Activated CD4-positive, alpha-beta T cell treated with anti-CD3 and anti-CD28 coated beads, Interleukin-2, amount 10 ng/mL, durations not matched to agents 7 days and 5 days (primary cell): ENCODE data around the gene SYNGAP1. TPM values are rescaled to one million over a fixed set of nuclear protein-coding genes. Genes with fewer than 3 reads are reported as not detected.
"Not testable (repeated sequence)": the region's sequence is repeated elsewhere in the genome, so short reads cannot be mapped to it uniquely, and the experiment has no call there.

ENCODE experiments used
- CTCF ChIA-PET: fragments of 350-600 bp; sonication (Branson Sonifier 250); formaldehyde crosslinking; loops from one replicate; lab custom pipeline; 2021; ENCODE audit warnings: antibody characterized with exemption; lab: Charles Lee
- POLR2A ChIA-PET: fragments of 350-600 bp; sonication (Branson Sonifier 250); formaldehyde crosslinking; loops from one replicate; lab custom pipeline; 2021; ENCODE audit warnings: antibody characterized with exemption; lab: Charles Lee
- DNase-seq: peaks from one replicate; pipeline ENCODE4 v3.0.0-alpha.2; 2020
- H3K27ac Mint-ChIP-seq: one replicate; pipeline ENCODE4 v1.8.0; 2021; ENCODE audit warnings: mild to moderate bottlenecking, moderate library complexity, mixed read lengths
- H3K27me3 Mint-ChIP-seq: one replicate; pipeline ENCODE4 v1.8.0; 2021; ENCODE audit warnings: mixed read lengths
- H3K36me3 Mint-ChIP-seq: one replicate; pipeline ENCODE4 v1.8.0; 2021; ENCODE audit warnings: low read depth, mixed read lengths
- H3K4me1 Mint-ChIP-seq: one replicate; pipeline ENCODE4 v1.8.0; 2021; ENCODE audit warnings: mixed read lengths
- H3K4me3 Mint-ChIP-seq: one replicate; pipeline ENCODE4 v1.8.0; 2021; ENCODE audit warnings: mild to moderate bottlenecking, moderate library complexity, mixed read lengths
- H3K9me3 Mint-ChIP-seq: one replicate; pipeline ENCODE4 v1.8.0; 2021; ENCODE audit warnings: mixed read lengths
- total RNA-seq, 2 experiments: library from RNA; stranded (reverse); gene quantifications; one replicate each; pipeline ENCODE4 v1.2.3, GENCODE V29; 2021

The SYNGAP1 gene
- total RNA-seq, 2 experiments from 2014 or later = 42.9 to 44.9 TPM

GRCh38 chr6:33390173-33390572 lies 29.7 kb upstream of the SYNGAP1 start:
- no peak for DNase-seq
- Mint-ChIP-seq H3K4me1 (peaks cover 34% of the 10 kb centered on the region), H3K27me3 (no peaks in the 10 kb centered on the region), H3K27ac (peak overlapping the region; percentile 94), H3K36me3 (peaks cover 26% of the 10 kb centered on the region), H3K4me3 (peak overlapping the region; percentile 95), H3K9me3 (no peaks in the 10 kb centered on the region)
- ChIA-PET CTCF (interaction anchor here (0.8 to 1.3 kb wide), 11 partner anchors 9 to 78 kb away, joined by 3 to 8 read pairs (median 4); partner anchors contain the start of gene CUTA), POLR2A (no interaction called here)

GRCh38 chr6:33390767-33391277 lies 29.0 kb upstream of the SYNGAP1 start:
- CTCF ChIA-PET = interaction anchor here (0.5 to 1.3 kb wide), 17 partner anchors 10 to 112 kb away, joined by 3 to 8 read pairs (median 3); partner anchors contain the start of gene CUTA
- H3K36me3 Mint-ChIP-seq = peaks cover 31% of the 10 kb centered on the region
- POLR2A ChIA-PET = interaction anchor here (0.7 kb wide), 1 partner anchor 126 kb away, joined by 3 read pairs; no protein-coding TSS in a partner anchor
- peak overlapping the region; percentile 94 for H3K27ac Mint-ChIP-seq
- H3K27me3 Mint-ChIP-seq = no peaks in the 10 kb centered on the region
- peak overlapping the region; percentile 95 for H3K4me3 Mint-ChIP-seq
- no peaks in the 10 kb centered on the region for H3K9me3 Mint-ChIP-seq
- DNase-seq = no peak
- peaks cover 39% of the 10 kb centered on the region for H3K4me1 Mint-ChIP-seq

- H3K9me3 Mint-ChIP-seq = no peaks in the 10 kb centered on the region
- POLR2A ChIA-PET = interaction anchor here (0.6 to 0.7 kb wide), 2 partner anchors 24 to 127 kb away, joined by 3 read pairs; no protein-coding TSS in a partner anchor
- H3K4me1 Mint-ChIP-seq = peaks cover 45% of the 10 kb centered on the region
- peak within 1 kb of the TSS; percentile 94 for H3K27ac Mint-ChIP-seq
- H3K36me3 Mint-ChIP-seq = peaks cover 35% of the 10 kb centered on the region
- peak; percentile 99 for DNase-seq
- no peaks in the 10 kb centered on the region for H3K27me3 Mint-ChIP-seq
- CTCF ChIA-PET = interaction anchor here (0.6 to 1.3 kb wide), 15 partner anchors 10 to 252 kb away, joined by 3 to 8 read pairs (median 4); partner anchors contain the start of gene CUTA
- H3K4me3 Mint-ChIP-seq = peak within 1 kb of the TSS; percentile 95
Measured at GRCh38 chr6:33391278-33391921, 28.5 kb upstream of the SYNGAP1 start, which contains the start of gene KIFC1. TSS of gene KIFC1 (plus strand) at chr6:33391823. CDS start at chr6:33391986, 163 bp downstream.

DNA sequence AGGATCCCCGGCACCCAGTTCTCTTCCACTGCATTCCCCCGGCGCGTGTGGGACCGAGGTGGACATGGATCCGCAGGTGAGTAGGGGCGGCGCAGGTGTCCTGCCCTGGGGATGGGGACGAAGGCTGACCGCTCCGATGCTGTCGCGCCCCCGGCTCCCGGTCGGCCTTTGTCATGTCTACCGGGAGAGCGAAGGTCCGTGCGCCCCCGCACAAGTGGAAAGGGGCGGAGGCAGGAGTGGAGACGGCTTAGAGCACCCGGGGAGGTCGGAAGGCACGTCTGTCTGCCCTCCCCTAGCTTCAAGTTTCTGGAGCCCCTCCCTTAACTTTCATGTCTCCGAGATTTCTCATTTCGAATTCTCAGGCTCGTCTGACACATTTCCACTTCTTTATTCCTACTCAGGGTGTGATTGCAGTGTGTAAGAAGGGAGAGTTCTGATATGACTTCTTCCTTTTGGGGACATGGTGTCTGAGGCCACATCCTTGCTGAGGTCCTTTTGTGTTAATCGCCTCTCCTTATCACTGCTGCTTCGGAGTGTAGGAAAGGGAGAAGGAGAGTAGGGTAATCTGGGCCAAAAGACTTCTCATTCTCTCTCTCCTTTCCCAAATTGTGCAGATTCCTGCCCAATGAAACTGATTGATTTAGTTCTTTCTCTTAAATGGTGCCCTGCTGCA lies 27.8 kb upstream of the SYNGAP1 start:
- ChIA-PET CTCF (interaction anchor here (0.6 to 1.1 kb wide), 3 partner anchors 14 to 253 kb away, joined by 4 read pairs; no protein-coding TSS in a partner anchor), POLR2A (interaction anchor here (0.6 kb wide), 2 partner anchors 24 to 51 kb away, joined by 3 read pairs; no protein-coding TSS in a partner anchor)
- Mint-ChIP-seq H3K36me3 (peaks cover 36% of the 10 kb centered on the region), H3K27ac (peak overlapping the region; percentile 94), H3K9me3 (no peaks in the 10 kb centered on the region), H3K4me3 (peak overlapping the region; percentile 95), H3K4me1 (peaks cover 45% of the 10 kb centered on the region), H3K27me3 (no peaks in the 10 kb centered on the region)
- DNase-seq = peak; percentile 39

- peaks cover 50% of the 10 kb centered on the region for H3K4me1 Mint-ChIP-seq
- DNase-seq = no peak
- ChIA-PET POLR2A (interaction anchor here (0.6 kb wide), 1 partner anchor 51 kb away, joined by 3 read pairs; no protein-coding TSS in a partner anchor), CTCF (interaction anchor here (1.0 to 1.1 kb wide), 2 partner anchors 13 to 33 kb away, joined by 4 read pairs; no protein-coding TSS in a partner anchor)
- H3K27me3 Mint-ChIP-seq = no peaks in the 10 kb centered on the region
- H3K36me3 Mint-ChIP-seq = peaks cover 40% of the 10 kb centered on the region
- peak overlapping the region; percentile 94 for H3K27ac Mint-ChIP-seq
- H3K9me3 Mint-ChIP-seq = no peaks in the 10 kb centered on the region
- H3K4me3 Mint-ChIP-seq = peak overlapping the region; percentile 95
Measured at GRCh38 chr6:33392595-33392948, 27.3 kb upstream of the SYNGAP1 start.

- Mint-ChIP-seq H3K27ac (peak overlapping the region; percentile 94), H3K4me3 (peak overlapping the region; percentile 95), H3K36me3 (peaks cover 44% of the 10 kb centered on the region), H3K27me3 (no peaks in the 10 kb centered on the region), H3K9me3 (no peaks in the 10 kb centered on the region), H3K4me1 (peaks cover 54% of the 10 kb centered on the region)
- ChIA-PET POLR2A (no interaction called here), CTCF (interaction anchor here (1.0 kb wide), 1 partner anchor 32 kb away, joined by 4 read pairs; no protein-coding TSS in a partner anchor)
- DNase-seq = no peak
Measured at GRCh38 chr6:33392979-33393378, 26.9 kb upstream of the SYNGAP1 start.

DNA sequence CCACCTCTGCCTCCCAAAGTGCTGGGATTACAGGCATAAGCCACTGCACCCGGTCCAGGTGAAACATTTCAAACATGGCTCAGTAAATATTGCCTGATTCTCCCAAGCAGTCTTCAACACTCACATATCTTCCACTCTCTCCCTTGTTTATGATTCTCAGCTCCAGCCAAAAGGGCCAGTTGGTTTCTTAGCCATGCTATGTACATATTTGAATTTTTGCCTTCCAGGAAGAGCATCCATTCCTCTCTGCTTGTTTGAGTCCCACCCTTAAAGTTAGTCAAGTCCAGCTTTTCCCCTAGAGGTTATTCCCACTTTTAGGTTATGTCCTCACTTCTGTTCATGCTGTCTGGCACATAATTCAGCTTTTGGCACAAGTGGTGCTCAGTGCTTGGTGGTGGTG lies 22.3 kb upstream of the SYNGAP1 start:
- ChIA-PET POLR2A (no interaction called here), CTCF (interaction anchor here (0.5 to 1.6 kb wide), 2 partner anchors 13 to 1252 kb away, joined by 3 to 5 read pairs; no protein-coding TSS in a partner anchor)
- DNase-seq = no peak
- H3K4me3 Mint-ChIP-seq = no peak overlapping the region
- peaks cover 46% of the 10 kb centered on the region for H3K4me1 Mint-ChIP-seq
- no peaks in the 10 kb centered on the region for H3K27me3 Mint-ChIP-seq
- H3K36me3 Mint-ChIP-seq = peaks cover 66% of the 10 kb centered on the region
- H3K9me3 Mint-ChIP-seq = no peaks in the 10 kb centered on the region
- H3K27ac Mint-ChIP-seq = no peak overlapping the region

GRCh38 chr6:33398601-33399000 lies 21.3 kb upstream of the SYNGAP1 start:
- H3K9me3 Mint-ChIP-seq, DNase-seq, POLR2A ChIA-PET, H3K27me3 Mint-ChIP-seq, H3K4me3 Mint-ChIP-seq: not testable (repeated sequence)
- Mint-ChIP-seq H3K4me1 (peaks cover 42% of the 10 kb centered on the region), H3K27ac (peak overlapping the region; percentile 36), H3K36me3 (peaks cover 68% of the 10 kb centered on the region)
- CTCF ChIA-PET = interaction anchor here (1.6 kb wide), 1 partner anchor 11 kb away, joined by 3 read pairs; no protein-coding TSS in a partner anchor

DNA sequence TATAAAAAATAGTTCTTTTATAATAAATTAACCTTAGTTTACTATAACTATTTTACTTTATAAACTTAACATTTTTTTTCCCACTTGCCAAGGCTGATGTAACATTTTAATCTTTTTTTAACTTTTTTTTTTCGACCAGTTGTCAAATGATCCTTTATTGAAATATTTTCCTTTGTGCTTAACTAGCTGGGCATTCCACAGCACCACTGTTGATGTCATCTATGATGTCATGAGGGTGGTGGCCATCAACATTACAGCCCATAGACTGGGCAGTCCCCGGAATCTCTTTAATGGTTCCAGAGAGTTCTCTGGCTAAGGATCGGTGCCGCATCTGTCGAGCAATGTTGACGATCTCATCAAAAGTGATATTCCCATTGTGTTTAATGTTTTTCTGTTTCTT lies 20.0 kb upstream of the SYNGAP1 start:
- H3K9me3 Mint-ChIP-seq, CTCF ChIA-PET, POLR2A ChIA-PET, DNase-seq, H3K27me3 Mint-ChIP-seq, H3K27ac Mint-ChIP-seq, H3K4me3 Mint-ChIP-seq: not testable (repeated sequence)
- peaks cover 68% of the 10 kb centered on the region for H3K36me3 Mint-ChIP-seq
- H3K4me1 Mint-ChIP-seq = peaks cover 41% of the 10 kb centered on the region

DNA sequence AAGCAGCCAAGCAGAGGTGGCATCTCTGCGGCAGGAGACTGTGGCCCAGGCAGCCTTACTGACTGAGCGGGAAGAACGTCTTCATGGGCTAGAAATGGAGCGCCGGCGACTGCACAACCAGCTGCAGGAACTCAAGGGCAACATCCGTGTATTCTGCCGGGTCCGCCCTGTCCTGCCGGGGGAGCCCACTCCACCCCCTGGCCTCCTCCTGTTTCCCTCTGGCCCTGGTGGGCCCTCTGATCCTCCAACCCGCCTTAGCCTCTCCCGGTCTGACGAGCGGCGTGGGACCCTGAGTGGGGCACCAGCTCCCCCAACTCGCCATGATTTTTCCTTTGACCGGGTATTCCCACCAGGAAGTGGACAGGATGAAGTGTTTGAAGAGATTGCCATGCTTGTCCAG lies 15.0 kb upstream of the SYNGAP1 start:
- Mint-ChIP-seq H3K36me3 (peaks cover 78% of the 10 kb centered on the region), H3K4me1 (peaks cover 43% of the 10 kb centered on the region), H3K9me3 (no peaks in the 10 kb centered on the region), H3K27ac (peak overlapping the region; percentile 17), H3K4me3 (no peak overlapping the region), H3K27me3 (no peaks in the 10 kb centered on the region)
- POLR2A ChIA-PET = no interaction called here
- no peak for DNase-seq
- CTCF ChIA-PET = interaction anchor here (1.0 to 1.1 kb wide), 2 partner anchors 9 to 11 kb away, joined by 3 read pairs; no protein-coding TSS in a partner anchor

GRCh38 chr6:33405386-33405940 lies 14.4 kb upstream of the SYNGAP1 start:
- POLR2A ChIA-PET = no interaction called here
- Mint-ChIP-seq H3K4me1 (peaks cover 46% of the 10 kb centered on the region), H3K4me3 (no peak overlapping the region), H3K27me3 (no peaks in the 10 kb centered on the region), H3K36me3 (peaks cover 76% of the 10 kb centered on the region), H3K27ac (peak overlapping the region; percentile 69), H3K9me3 (no peaks in the 10 kb centered on the region)
- DNase-seq = no peak
- CTCF ChIA-PET = interaction anchor here (0.9 to 1.1 kb wide), 4 partner anchors 9 to 13 kb away, joined by 3 to 4 read pairs (median 3); partner anchors contain the start of gene KIFC1

- DNase-seq = no peak
- Mint-ChIP-seq H3K27me3 (no peaks in the 10 kb centered on the region), H3K4me3 (no peak overlapping the region), H3K36me3 (peaks cover 71% of the 10 kb centered on the region), H3K9me3 (no peaks in the 10 kb centered on the region), H3K4me1 (peaks cover 46% of the 10 kb centered on the region), H3K27ac (peak overlapping the region; percentile 81)
- CTCF ChIA-PET = interaction anchor here (0.9 kb wide), 2 partner anchors 11 to 14 kb away, joined by 3 to 4 read pairs; partner anchors contain the start of gene KIFC1
- POLR2A ChIA-PET = no interaction called here
Measured at GRCh38 chr6:33406126-33406525, 13.7 kb upstream of the SYNGAP1 start.
